Progenitor cell of endocrine pancreas (in vitro differentiated cells): ENCODE results near the gene TSPAN5. TPM values are rescaled to one million over a fixed set of nuclear protein-coding genes. Genes with fewer than 3 reads are reported as not detected.
"Not testable (repeated sequence)": the region's sequence is repeated elsewhere in the genome, so short reads cannot be mapped to it uniquely, and the experiment has no call there.

Source experiments
- DNase-seq: peaks from one replicate; pipeline ENCODE4 v3.0.0; 2021; ENCODE audit warnings: low spot score; ENCODE audit not compliant: unreplicated experiment
- H3K27ac Mint-ChIP-seq: 2 replicates; pipeline ENCODE4 v1.8.0; 2021; ENCODE audit warnings: mild to moderate bottlenecking, moderate library complexity, mixed read lengths
- H3K27me3 Mint-ChIP-seq: 2 replicates; pipeline ENCODE4 v1.8.0; 2021; ENCODE audit warnings: mixed read lengths
- H3K36me3 Mint-ChIP-seq: 2 replicates; pipeline ENCODE4 v1.8.0; 2022; ENCODE audit warnings: mixed read lengths; ENCODE audit not compliant: insufficient read depth
- H3K4me1 Mint-ChIP-seq: 2 replicates; pipeline ENCODE4 v1.8.0; 2021; ENCODE audit warnings: low read depth, mixed read lengths
- H3K4me3 Mint-ChIP-seq: 2 replicates; pipeline ENCODE4 v1.8.0; 2021; ENCODE audit warnings: low read depth, mild to moderate bottlenecking, moderate library complexity, mixed read lengths
- H3K9me3 Mint-ChIP-seq: 2 replicates; pipeline ENCODE4 v1.8.0; 2021; ENCODE audit warnings: low read depth, mixed read lengths
- CTCF ChIP-seq: fragments of 200-600 bp; sonication (generic); IDR thresholded peaks from one replicate; pipeline ENCODE4 v1.5.0; 2021; ENCODE audit warnings: antibody characterized with exemption, mild to moderate bottlenecking; ENCODE audit not compliant: unreplicated experiment
- total RNA-seq: library from RNA; stranded (reverse); gene quantifications from 2 replicates; pipeline ENCODE4 v1.2.1, GENCODE V29; 2021

TSPAN5 gene
- total RNA-seq, 1 donor from 2014 or later: 6.1 TPM

GRCh38 chr4:98484031-98484430, 174.4 kb downstream of the TSPAN5 start:
- Mint-ChIP-seq H3K27ac (no peak overlapping the region), H3K4me3 (no peak overlapping the region), H3K36me3 (no peaks in the 10 kb centered on the region), H3K4me1 (peaks cover 15% of the 10 kb centered on the region), H3K27me3 (no peaks in the 10 kb centered on the region), H3K9me3 (peaks cover 3% of the 10 kb centered on the region)
- TF ChIP-seq CTCF: no peak
- DNase-seq: no peak

- Mint-ChIP-seq H3K4me1 (peaks cover 15% of the 10 kb centered on the region), H3K9me3 (peaks cover 3% of the 10 kb centered on the region), H3K4me3 (no peak overlapping the region), H3K27ac (no peak overlapping the region), H3K27me3 (no peaks in the 10 kb centered on the region), H3K36me3 (no peaks in the 10 kb centered on the region)
- no peak for TF ChIP-seq CTCF
- DNase-seq: no peak
Measured at GRCh38 chr4:98482847-98483806, 175.3 kb downstream of the TSPAN5 start.

GRCh38 chr4:98482503-98482846, 175.9 kb downstream of the TSPAN5 start:
- no peaks in the 10 kb centered on the region for H3K27me3 Mint-ChIP-seq
- peaks cover 15% of the 10 kb centered on the region for H3K4me1 Mint-ChIP-seq
- H3K36me3 Mint-ChIP-seq: no peaks in the 10 kb centered on the region
- peaks cover 3% of the 10 kb centered on the region for H3K9me3 Mint-ChIP-seq
- DNase-seq: no peak
- H3K27ac Mint-ChIP-seq: no peak overlapping the region
- no peak overlapping the region for H3K4me3 Mint-ChIP-seq
- TF ChIP-seq CTCF: no peak

- no peak overlapping the region for H3K4me3 Mint-ChIP-seq
- H3K27ac Mint-ChIP-seq: no peak overlapping the region
Measured at GRCh38 chr4:98481167-98481566, 177.2 kb downstream of the TSPAN5 start.

GRCh38 chr4:98480535-98480934, 177.9 kb downstream of the TSPAN5 start:
- DNase-seq: no peak
- Mint-ChIP-seq H3K27me3 (no peaks in the 10 kb centered on the region), H3K4me1 (peaks cover 15% of the 10 kb centered on the region), H3K4me3 (no peak overlapping the region), H3K27ac (no peak overlapping the region), H3K36me3 (no peaks in the 10 kb centered on the region), H3K9me3 (peaks cover 3% of the 10 kb centered on the region)
- TF ChIP-seq CTCF: no peak

More at GRCh38 chr4:98481167-98481566, 177.2 kb downstream of the TSPAN5 start:
- peaks cover 15% of the 10 kb centered on the region for H3K4me1 Mint-ChIP-seq
- no peaks in the 10 kb centered on the region for H3K36me3 Mint-ChIP-seq
- no peak for DNase-seq
- H3K27me3 Mint-ChIP-seq: no peaks in the 10 kb centered on the region
- no peak for TF ChIP-seq CTCF
- peaks cover 3% of the 10 kb centered on the region for H3K9me3 Mint-ChIP-seq

GRCh38 chr4:98479590-98479989, 178.8 kb downstream of the TSPAN5 start:
- Mint-ChIP-seq H3K4me1 (peaks cover 15% of the 10 kb centered on the region), H3K27ac (peak overlapping the region; percentile 72)
- H3K4me3 Mint-ChIP-seq, H3K9me3 Mint-ChIP-seq, H3K36me3 Mint-ChIP-seq, H3K27me3 Mint-ChIP-seq, DNase-seq: not testable (repeated sequence)
